HCEC 1CT (cell line): ENCODE data around the gene ABR.
A peak's percentile ranks its signal among the peaks of the same experiment; 100 is the strongest.

Experiments used
- DNase-seq: peaks from one replicate; pipeline ENCODE4 v3.0.0-alpha.2; 2017

The ABR gene

DNA sequence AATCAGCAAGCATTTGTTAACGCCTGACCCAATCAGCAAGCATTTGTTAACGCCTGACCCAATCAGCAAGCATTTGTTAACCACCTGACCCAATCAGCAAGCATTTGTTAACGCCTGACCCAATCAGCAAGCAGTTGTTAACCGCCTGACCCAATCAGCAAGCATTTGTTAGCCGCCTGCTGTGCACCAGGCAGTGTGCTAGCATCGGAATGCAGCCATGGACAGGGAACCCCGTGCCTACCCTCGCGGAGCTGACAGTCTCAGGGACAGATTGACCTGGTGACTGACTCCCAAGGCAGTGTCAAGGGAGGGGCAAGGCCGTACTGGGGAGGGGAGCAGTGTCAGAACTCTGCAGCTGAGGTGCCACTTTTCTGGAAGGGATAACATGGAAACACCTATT lies 66.9 kb downstream of the ABR start:
- DNase-seq: no peak

GRCh38 chr17:1111599-1112443 lies 68.0 kb downstream of the ABR start:
- DNase-seq: no peak

- DNase-seq: peak; percentile 73
Measured at GRCh38 chr17:1110862-1111598, 68.8 kb downstream of the ABR start.

DNA sequence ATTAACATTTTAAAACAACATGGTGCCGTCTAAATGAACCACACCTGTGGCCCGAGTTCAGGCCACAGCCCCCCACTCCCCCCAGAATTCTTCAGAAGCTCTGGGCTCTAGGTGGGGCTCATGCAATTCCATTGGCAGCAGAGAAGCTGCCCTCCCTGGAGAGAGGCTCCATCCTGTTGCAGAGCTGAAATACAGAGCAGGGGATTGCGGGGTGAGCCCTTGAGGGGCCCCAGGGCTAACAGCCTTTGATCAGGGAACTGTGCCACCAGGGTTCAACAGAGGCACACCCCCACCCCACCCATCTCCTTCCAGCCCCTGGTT lies 69.3 kb downstream of the ABR start:
- DNase-seq: no peak

DNA sequence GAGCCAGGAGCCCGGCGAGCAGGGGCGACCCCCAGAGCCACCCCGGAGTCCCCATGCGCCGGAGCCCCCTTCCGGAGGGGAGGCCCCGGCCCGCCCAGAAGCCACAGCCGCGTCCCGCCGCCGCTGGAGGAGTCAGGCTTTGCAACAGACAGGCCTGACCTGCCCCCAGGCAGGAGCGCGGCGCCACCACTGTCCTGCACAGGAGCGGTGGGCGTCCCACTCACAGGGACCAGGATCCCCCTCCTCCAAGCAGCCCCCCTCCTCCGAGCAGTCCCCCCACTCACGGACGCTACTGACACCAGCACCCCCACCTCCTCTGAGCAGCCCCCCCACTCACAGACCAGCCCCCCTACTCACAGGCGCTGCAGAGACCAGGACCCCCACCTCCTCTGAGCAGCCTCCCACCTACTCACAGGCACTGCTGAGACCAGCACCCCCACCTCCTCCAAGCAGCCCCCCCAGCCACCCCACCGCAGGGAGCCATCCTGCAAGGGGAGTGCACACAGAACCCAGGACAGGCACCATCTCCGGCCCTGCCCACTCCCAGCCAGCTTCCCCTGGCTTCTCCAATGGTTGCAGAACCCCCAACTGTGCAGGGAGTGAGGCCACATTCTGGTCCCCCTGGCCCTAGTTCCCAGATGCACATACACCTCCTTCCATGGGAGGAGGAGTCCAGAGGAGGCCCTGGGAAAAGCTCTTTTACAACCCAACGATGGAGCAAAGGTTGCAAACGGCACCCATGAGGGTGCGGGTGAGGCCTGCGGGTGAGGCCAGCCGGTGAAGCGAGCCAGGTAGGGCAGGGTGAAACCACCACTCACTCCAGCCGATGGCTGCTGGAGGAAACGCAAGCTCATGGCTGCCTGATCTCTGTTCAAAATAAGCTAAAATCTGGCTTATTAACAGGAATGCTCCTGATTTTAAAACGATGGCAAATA lies 69.9 kb downstream of the ABR start:
- peak; percentile 17 for DNase-seq

- peak; percentile 47 for DNase-seq
Measured at GRCh38 chr17:1108765-1109605, 70.8 kb downstream of the ABR start.

DNA sequence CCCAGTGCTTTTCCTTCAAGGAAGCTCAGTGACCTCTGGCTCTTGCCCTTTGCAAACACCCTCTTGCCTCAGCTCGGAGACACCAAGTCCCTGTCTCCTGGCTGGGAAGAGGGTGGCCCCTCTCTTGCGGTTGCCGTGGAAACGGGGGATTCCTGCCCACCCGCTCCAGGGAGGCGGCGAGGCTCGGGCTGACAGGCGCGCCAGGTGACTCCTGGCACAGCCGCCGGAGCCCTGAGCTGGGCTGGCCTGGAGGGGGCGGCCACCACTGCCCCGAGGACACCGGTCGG lies 71.4 kb downstream of the ABR start:
- no peak for DNase-seq

GRCh38 chr17:1107777-1108477 lies 71.9 kb downstream of the ABR start:
- DNase-seq: no peak

DNA sequence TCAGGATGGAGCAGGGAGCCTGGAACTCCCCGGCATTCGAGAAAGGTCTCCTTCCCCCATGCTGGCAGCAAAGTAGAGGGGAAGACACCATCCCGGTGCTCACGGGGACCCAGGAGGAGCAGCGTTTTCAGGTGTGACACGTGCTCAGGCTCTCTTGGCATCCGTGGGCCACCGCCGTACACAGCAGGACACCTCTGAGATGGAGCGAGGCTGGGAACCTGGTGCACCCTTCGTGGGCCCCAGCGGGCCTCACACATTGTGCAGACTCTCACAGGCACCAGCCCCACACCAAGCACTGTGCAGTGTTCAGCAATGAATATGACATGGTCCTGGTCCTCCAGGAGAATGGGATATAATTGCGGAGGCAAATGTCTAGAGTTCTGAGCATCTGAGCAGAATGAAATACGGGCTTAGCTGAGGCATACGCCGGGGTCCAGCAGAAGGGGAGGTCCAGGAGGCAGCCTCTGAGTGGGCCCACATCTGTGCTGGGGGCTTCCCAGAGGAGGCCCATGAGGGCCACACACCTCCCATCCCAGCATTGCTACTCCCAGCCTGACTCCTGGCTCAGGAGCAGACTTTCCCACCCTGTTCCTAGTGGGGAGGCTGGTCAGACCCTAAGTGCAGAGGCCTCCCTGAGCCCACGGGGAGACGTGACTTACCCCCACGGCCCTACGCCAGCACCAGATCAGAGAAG lies 72.6 kb downstream of the ABR start:
- DNase-seq: no peak

DNA sequence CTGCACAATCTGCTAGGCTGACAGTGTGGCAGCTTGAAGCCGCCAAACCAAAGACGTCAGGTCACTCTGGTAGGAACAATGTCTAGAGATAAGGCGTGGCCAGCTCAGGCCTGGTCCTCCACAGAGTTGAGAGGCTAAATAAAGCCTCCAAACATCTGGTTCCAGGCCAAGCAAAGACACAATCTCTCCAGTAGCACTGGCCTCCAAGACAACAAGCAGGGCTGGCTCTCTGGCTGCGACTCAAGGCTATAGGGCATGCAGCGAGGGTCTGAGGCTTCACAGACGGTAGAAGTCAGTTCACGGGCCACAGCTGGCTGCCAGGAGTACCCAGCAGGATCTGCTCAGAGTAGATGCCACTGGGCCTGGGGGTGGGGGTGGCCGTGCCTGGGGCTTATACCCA lies 75.6 kb downstream of the ABR start:
- DNase-seq: no peak

DNA sequence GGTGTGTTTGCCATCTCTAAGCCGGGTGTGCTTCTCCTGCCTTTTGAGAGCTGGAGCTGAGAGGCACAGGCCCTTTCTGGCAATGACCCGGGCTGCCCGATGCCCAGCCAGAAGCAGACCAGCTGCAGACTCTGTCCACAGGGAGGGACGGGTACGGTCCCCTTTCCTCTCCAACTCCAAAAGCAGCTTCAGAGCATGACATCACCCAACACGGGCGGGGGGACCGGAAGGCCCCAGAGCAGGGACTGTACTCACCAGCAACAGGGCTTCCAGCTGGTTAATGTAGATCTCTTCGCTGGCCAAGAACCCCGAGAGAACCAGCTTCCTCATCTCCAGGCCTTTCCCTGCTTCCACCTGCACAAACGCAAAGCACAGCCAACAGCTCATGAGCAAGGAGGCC lies 79.4 kb downstream of the ABR start:
- DNase-seq: no peak

DNA sequence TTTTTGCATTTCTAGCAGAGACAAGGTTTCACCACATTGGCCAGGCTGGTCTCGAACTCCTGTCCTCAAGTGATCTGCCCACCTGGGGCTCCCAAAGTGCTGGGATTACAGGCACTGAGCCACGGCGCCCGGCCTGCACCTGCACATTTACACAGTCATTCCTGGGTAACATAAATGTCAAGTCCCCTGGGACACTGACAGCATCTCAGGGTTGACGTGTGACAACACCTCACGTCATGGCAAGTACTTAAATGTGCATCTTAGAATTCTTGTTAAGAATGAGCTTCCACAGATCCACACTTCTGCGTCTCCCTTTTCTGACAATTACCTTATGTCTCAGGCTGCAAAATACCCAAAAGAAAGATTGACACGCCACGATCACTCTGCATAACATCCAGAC lies 80.5 kb downstream of the ABR start:
- no peak for DNase-seq

DNA sequence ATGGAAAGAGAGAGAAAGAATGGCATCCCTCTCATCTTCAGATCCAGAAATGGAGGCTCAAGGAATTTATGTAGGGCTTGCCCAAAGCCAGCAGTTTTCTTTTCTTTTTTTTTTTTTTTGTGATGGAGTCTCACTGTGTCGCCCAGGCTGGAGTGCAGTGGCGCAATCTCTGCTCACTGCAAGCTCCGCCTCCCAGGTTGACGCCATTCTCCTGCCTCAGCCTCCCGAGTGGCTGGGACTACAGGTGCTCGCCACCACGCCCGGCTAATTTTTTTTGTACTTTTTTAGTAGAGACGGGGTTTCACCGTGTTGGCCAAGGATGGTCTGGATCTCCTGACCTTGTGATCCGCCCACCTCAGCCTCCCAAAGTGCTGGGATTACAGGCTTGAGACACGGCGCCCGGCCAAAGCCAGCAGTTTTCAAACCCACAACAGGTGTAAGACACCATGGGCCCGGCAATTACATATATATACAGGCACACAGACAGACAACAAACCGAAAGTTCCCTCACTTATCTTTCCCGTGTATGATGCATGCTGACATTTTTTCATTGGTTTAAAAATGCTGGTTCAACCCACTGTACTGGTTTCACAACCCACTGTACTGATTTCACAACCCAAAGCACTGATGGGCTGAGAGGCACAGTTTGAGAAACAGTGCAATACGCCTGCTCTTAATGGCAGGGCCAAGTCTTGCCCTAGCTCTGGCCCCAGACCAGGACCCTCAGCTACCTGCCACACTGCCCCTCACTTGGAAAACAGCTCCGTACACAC lies 81.6 kb downstream of the ABR start:
- peak; percentile 60 for DNase-seq

GRCh38 chr17:1096215-1096614 lies 83.6 kb downstream of the ABR start:
- no peak for DNase-seq

GRCh38 chr17:1095853-1096173 lies 84.0 kb downstream of the ABR start:
- DNase-seq: no peak

GRCh38 chr17:1095090-1095852 lies 84.5 kb downstream of the ABR start:
- DNase-seq: no peak

- DNase-seq: no peak
Measured at GRCh38 chr17:1094591-1094990, 85.2 kb downstream of the ABR start.

DNA sequence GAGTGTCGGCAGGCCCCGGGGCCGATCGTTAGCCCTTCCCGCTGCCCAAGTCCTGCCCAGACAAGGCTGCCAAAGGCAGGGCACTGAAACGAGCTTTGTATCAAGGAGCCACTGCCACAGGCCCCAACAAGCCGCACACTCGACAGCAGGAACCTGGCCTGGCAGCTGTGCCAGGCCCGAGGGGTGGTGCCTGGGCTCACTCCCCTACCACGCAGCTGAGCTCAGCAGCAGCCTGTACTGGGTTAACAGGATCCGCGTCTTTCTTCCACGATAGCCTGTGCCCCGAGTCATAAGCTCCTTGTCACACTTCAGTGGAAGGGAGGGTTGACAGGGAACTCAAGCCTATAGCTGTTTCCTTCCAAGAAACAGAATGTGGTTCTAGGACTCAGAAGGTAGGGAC lies 87.9 kb downstream of the ABR start:
- no peak for DNase-seq

GRCh38 chr17:1091190-1091534 lies 88.6 kb downstream of the ABR start:
- no peak for DNase-seq
